Psoas muscle (tissue), 8 donors: Measurements from ENCODE around the gene ANAPC1. TPM values are rescaled to one million over a fixed set of nuclear protein-coding genes. Genes with fewer than 3 reads are reported as not detected.
"Not testable (repeated sequence)": the region's sequence is repeated elsewhere in the genome, so short reads cannot be mapped to it uniquely, and the experiment has no call there.

ENCODE experiments used
- ATAC-seq, 4 donors: fragments of 200-7000 bp; cut with Tn5 transposase; one replicate each; pipeline ENCODE4 v1.9.1; 2020; ENCODE audit warnings: moderate library complexity in 3 of 4, mild to moderate bottlenecking in 2 of 4
- DNase-seq, 2 donors: peaks; one replicate each; pipeline ENCODE4 v3.0.0-alpha.2; 2020
- H3K27ac ChIP-seq: fragments of 200-600 bp; one replicate; pipeline ENCODE4 v1.8.0; 2022
- H3K27me3 ChIP-seq, 3 donors: fragments of 200-600 bp in 1 of 3; one replicate each; pipeline versions ENCODE4 v1.6.1 to v1.8.0; 2013 to 2022; ENCODE audit warnings: low read length in 2 of 3, mild to moderate bottlenecking in 2 of 3, moderate library complexity in 1 of 3; ENCODE audit not compliant: insufficient read depth in 3 of 3
- H3K36me3 ChIP-seq, 2 donors: fragments of 200-600 bp in 1 of 2; one replicate each; pipeline versions ENCODE4 v1.6.1 to v1.8.0; 2013 to 2022; ENCODE audit warnings: low read depth in 1 of 2, mild to moderate bottlenecking in 1 of 2, moderate library complexity in 1 of 2; ENCODE audit not compliant: insufficient read depth in 1 of 2
- H3K4me1 ChIP-seq: fragments of 200-600 bp; one replicate; pipeline ENCODE4 v1.8.0; 2022
- H3K4me3 ChIP-seq: fragments of 200-600 bp; one replicate; pipeline ENCODE4 v1.8.0; 2022; ENCODE audit warnings: mild to moderate bottlenecking
- H3K9me3 ChIP-seq: fragments of 200-600 bp; one replicate; pipeline ENCODE4 v1.8.0; 2022
- CTCF ChIP-seq: fragments of 200-600 bp; IDR thresholded peaks from one replicate; pipeline ENCODE4 v1.8.0; 2022; ENCODE audit warnings: antibody characterized with exemption
- WGBS, 3 donors: extraction: QIAGEN DNeasy Blood & Tissue Kit; methylation state at CpG; one replicate each; pipeline versions ENCODE4 v1.1.6 to v1.1.7; 2013; 5-methylcytosine and 5-hydroxymethylcytosine counted together
- intact Hi-C, 2 donors: fragments of 100-400 bp; cut with DNase I; formaldehyde crosslinking; loops; one replicate each; pipeline versions ENCODE4 v1.11.0 to v1.14.2; 2022
- polyA plus RNA-seq, 3 donors: library from polyadenylated mRNA; stranded (reverse); fragments of 200-250 nt; gene quantifications; one replicate each; pipeline ENCODE4 v1.2.3, GENCODE V29; 2013
- total RNA-seq, 4 donors: library from RNA; stranded (reverse); fragmentation: NEBNext Ultra II Directional in 2 of 4; extraction: Animal tissue kit (Norgen Biotek cat#: 25700) in 2 of 4; gene quantifications; one replicate each; pipeline versions ENCODE4 v1.2.1 to v1.2.4, GENCODE V29; 2021 to 2023
- donor health status: healthy with polysubstance abuse.
- donor health status: DM: no; HTN: no; CAD: no; lungs with moderate emphysema.
- donor health status: Bipolar disorder and iron deficiency.
- donor health status: healthy.
- donor health status: DM: yes; HTN: yes; CAD: no.
- donor health status: DM: no; HTN: no; CAD: no.
- donor health status: DM: no; HTN: no; CAD: no.
- donor health status: DM: yes; HTN: yes; CAD: no.

ANAPC1 gene
- total and polyA plus RNA-seq, 7 donors = 3.9 to 23.9 (median 16.3) TPM

GRCh38 chr2:111772180-111772579 is 111.8 kb downstream of the ANAPC1 start:
- WGBS, 3 donors = 13 to 40% methylated on average over 1 of the region's 6 CpGs; no CpG with 5 or more reads in 1 of the 3 donors
- H3K36me3 ChIP-seq, H3K27ac ChIP-seq, DNase-seq, H3K9me3 ChIP-seq, intact Hi-C loops, H3K27me3 ChIP-seq, H3K4me1 ChIP-seq, H3K4me3 ChIP-seq: not testable (repeated sequence)
- TF ChIP-seq CTCF = peak; percentile 13
- peak; percentile 89 to 93 (median 92) for ATAC-seq

GRCh38 chr2:111770916-111771658 is 112.9 kb downstream of the ANAPC1 start:
- ATAC-seq = peak in 3 of 4 donors; percentile 61 to 76 (median 65)

GRCh38 chr2:111768266-111769190 is 115.5 kb downstream of the ANAPC1 start:
- ATAC-seq, DNase-seq, H3K9me3 ChIP-seq, intact Hi-C loops, H3K27ac ChIP-seq, H3K27me3 ChIP-seq, H3K36me3 ChIP-seq, H3K4me1 ChIP-seq, H3K4me3 ChIP-seq: not testable (repeated sequence)
- WGBS, 3 donors = 67 to 92% (median 75%) methylated on average over 6 of the region's 8 CpGs

More at GRCh38 chr2:111770916-111771658, 112.9 kb downstream of the ANAPC1 start:
- H3K4me3 ChIP-seq, H3K4me1 ChIP-seq, H3K27ac ChIP-seq, intact Hi-C loops, H3K9me3 ChIP-seq, H3K27me3 ChIP-seq, DNase-seq, H3K36me3 ChIP-seq: not testable (repeated sequence)
- 72 to 82% (median 80%) methylated on average over 2 of the region's 3 CpGs for WGBS, 3 donors

- DNase-seq, ATAC-seq: not testable (repeated sequence)
Observed at GRCh38 chr2:111767087-111767486, 116.9 kb downstream of the ANAPC1 start.

GRCh38 chr2:111766295-111766694 is 117.7 kb downstream of the ANAPC1 start:
- DNase-seq, H3K9me3 ChIP-seq, H3K4me3 ChIP-seq, H3K27ac ChIP-seq, H3K27me3 ChIP-seq, H3K36me3 ChIP-seq, intact Hi-C loops, H3K4me1 ChIP-seq, ATAC-seq: not testable (repeated sequence)
- 89 to 100% (median 100%) methylated on average over 1 to 3 of the region's 8 CpGs for WGBS, 3 donors

More at GRCh38 chr2:111767087-111767486, 116.9 kb downstream of the ANAPC1 start:
- 15 to 56% (median 42%) methylated on average over 2 to 4 of the region's 4 CpGs for WGBS, 3 donors
- H3K36me3 ChIP-seq, H3K4me1 ChIP-seq, H3K27ac ChIP-seq, H3K9me3 ChIP-seq, intact Hi-C loops, H3K27me3 ChIP-seq, H3K4me3 ChIP-seq: not testable (repeated sequence)

- H3K4me3 ChIP-seq, intact Hi-C loops, DNase-seq, H3K4me1 ChIP-seq, H3K9me3 ChIP-seq, ATAC-seq, H3K27ac ChIP-seq, H3K27me3 ChIP-seq, H3K36me3 ChIP-seq: not testable (repeated sequence)
- 83 to 96% (median 92%) methylated on average over 2 to 4 of the region's 4 CpGs for WGBS, 3 donors
Observed at GRCh38 chr2:111764151-111764550, 119.8 kb downstream of the ANAPC1 start.

- 91 to 97% (median 95%) methylated on average over 8 to 9 of the region's 9 CpGs for WGBS, 3 donors
- ATAC-seq = not testable (repeated sequence)
Observed at GRCh38 chr2:111760697-111761284, 123.2 kb downstream of the ANAPC1 start.

GRCh38 chr2:111752533-111752932 is 131.5 kb downstream of the ANAPC1 start:
- not testable (repeated sequence) for H3K9me3 ChIP-seq
- peak in 1 of 4 donors; percentile 34 for ATAC-seq
- 40 to 90% (median 72%) methylated on average over 2 of the region's 3 CpGs for WGBS, 3 donors

More at GRCh38 chr2:111760697-111761284, 123.2 kb downstream of the ANAPC1 start:
- H3K27me3 ChIP-seq, intact Hi-C loops, H3K9me3 ChIP-seq, H3K4me3 ChIP-seq, H3K27ac ChIP-seq, DNase-seq, H3K4me1 ChIP-seq, H3K36me3 ChIP-seq: not testable (repeated sequence)

GRCh38 chr2:111750641-111751040 is 133.4 kb downstream of the ANAPC1 start:
- WGBS, 3 donors = 67 to 74% methylated on average over 1 of the region's 1 CpG; no CpG with 5 or more reads in 1 of the 3 donors

More at GRCh38 chr2:111752533-111752932, 131.5 kb downstream of the ANAPC1 start:
- intact Hi-C loops, H3K27ac ChIP-seq, DNase-seq, H3K4me1 ChIP-seq, H3K4me3 ChIP-seq, H3K36me3 ChIP-seq, H3K27me3 ChIP-seq: not testable (repeated sequence)

More at GRCh38 chr2:111750641-111751040, 133.4 kb downstream of the ANAPC1 start:
- H3K9me3 ChIP-seq, H3K27ac ChIP-seq, H3K27me3 ChIP-seq, H3K4me3 ChIP-seq, intact Hi-C loops, DNase-seq, H3K36me3 ChIP-seq, ATAC-seq, H3K4me1 ChIP-seq: not testable (repeated sequence)
